H9 (cell line): ENCODE measurements around the gene KRT78. TPM values are rescaled to one million over a fixed set of nuclear protein-coding genes. Genes with fewer than 3 reads are reported as not detected.

ENCODE experiments used
- DNase-seq: peaks from one replicate; pipeline ENCODE4 v3.0.0-alpha.2; 2017
- H2AFZ ChIP-seq: one replicate; pipeline ENCODE4 v1.6.1; 2013; ENCODE audit warnings: mild to moderate bottlenecking, low read length, control low read depth, moderate library complexity
- H2AK5ac ChIP-seq: 2 replicates; pipeline ENCODE4 v1.6.1; 2013; ENCODE audit warnings: low read length, control low read depth, mixed read lengths; ENCODE audit not compliant: insufficient read length
- H2BK120ac ChIP-seq: one replicate; pipeline ENCODE4 v1.6.1; 2013; ENCODE audit warnings: low read depth, mild to moderate bottlenecking, low read length, control low read depth, inconsistent platforms; ENCODE audit not compliant: poor library complexity, severe bottlenecking
- H2BK12ac ChIP-seq: 2 replicates; pipeline ENCODE4 v1.6.1; 2013; ENCODE audit warnings: low read length, control low read depth, mixed read lengths, low read depth; ENCODE audit not compliant: insufficient read length
- H2BK15ac ChIP-seq: 2 replicates; pipeline ENCODE4 v1.6.1; 2013; ENCODE audit warnings: low read depth, low read length, control low read depth
- H2BK20ac ChIP-seq: one replicate; pipeline ENCODE4 v1.6.1; 2013; ENCODE audit warnings: low read depth, mild to moderate bottlenecking, low read length, control low read depth, inconsistent platforms; ENCODE audit not compliant: poor library complexity, severe bottlenecking
- H2BK5ac ChIP-seq: 2 replicates; pipeline ENCODE4 v1.6.1; 2013; ENCODE audit warnings: low read length, control low read depth, mixed read lengths; ENCODE audit not compliant: insufficient read length
- H3K14ac ChIP-seq: 2 replicates; pipeline ENCODE4 v1.6.1; 2013; ENCODE audit warnings: low read length, control low read depth; ENCODE audit not compliant: insufficient read depth
- H3K18ac ChIP-seq: 2 replicates; pipeline ENCODE4 v1.6.1; 2013; ENCODE audit warnings: low read depth, mild to moderate bottlenecking, mixed read lengths, low read length, control low read depth; ENCODE audit not compliant: insufficient read length
- H3K23ac ChIP-seq: 2 replicates; pipeline ENCODE4 v1.6.1; 2013; ENCODE audit warnings: low read length, control low read depth, mixed read lengths, low read depth; ENCODE audit not compliant: insufficient read length
- H3K23me2 ChIP-seq: 2 replicates; pipeline ENCODE4 v1.6.1; 2013; ENCODE audit warnings: low read depth, mild to moderate bottlenecking, mixed read lengths, low read length, control low read depth; ENCODE audit not compliant: insufficient read length, poor library complexity, severe bottlenecking
- H3K27ac ChIP-seq: 2 replicates; pipeline ENCODE4 v1.5.1; 2013; ENCODE audit warnings: low read length, control low read depth, mixed read lengths, low read depth; ENCODE audit not compliant: insufficient read length
- H3K27me3 ChIP-seq: 2 replicates; pipeline ENCODE4 v1.6.1; 2013; ENCODE audit warnings: low read length, control low read depth, inconsistent platforms; ENCODE audit not compliant: insufficient read depth
- H3K4ac ChIP-seq: 2 replicates; pipeline ENCODE4 v1.6.1; 2013; ENCODE audit warnings: low read depth, mild to moderate bottlenecking, control low read depth, inconsistent platforms, low read length, moderate library complexity
- H3K4me1 ChIP-seq: 2 replicates; pipeline ENCODE4 v1.6.1; 2013; ENCODE audit warnings: low read length, control low read depth, inconsistent platforms; ENCODE audit not compliant: insufficient read depth
- H3K4me2 ChIP-seq: 2 replicates; pipeline ENCODE4 v1.6.1; 2013; ENCODE audit warnings: low read length, control low read depth, mixed read lengths; ENCODE audit not compliant: insufficient read length, insufficient read depth
- H3K56ac ChIP-seq: 2 replicates; pipeline ENCODE4 v1.6.1; 2013; ENCODE audit warnings: low read depth, mild to moderate bottlenecking, mixed read lengths, low read length, control low read depth; ENCODE audit not compliant: insufficient read length
- H3K79me1 ChIP-seq: 2 replicates; pipeline ENCODE4 v1.6.1; 2013; ENCODE audit warnings: low read depth, mild to moderate bottlenecking, moderate library complexity, low read length, control low read depth, inconsistent platforms; ENCODE audit not compliant: insufficient read depth, poor library complexity, severe bottlenecking
- H3K79me2 ChIP-seq: 2 replicates; pipeline ENCODE4 v1.6.1; 2013; ENCODE audit warnings: low read length, control low read depth, inconsistent platforms; ENCODE audit not compliant: insufficient read depth
- H3K9ac ChIP-seq: 2 replicates; pipeline ENCODE4 v1.6.1; 2013; ENCODE audit warnings: low read length, control low read depth, mixed read lengths; ENCODE audit not compliant: insufficient read length; ENCODE audit errors: extremely low read depth
- H3K9me3 ChIP-seq: one replicate; pipeline ENCODE4 v1.6.1; 2013; ENCODE audit warnings: low read depth, low read length, inconsistent platforms; ENCODE audit not compliant: control insufficient read depth
- H3T11ph ChIP-seq: one replicate; pipeline ENCODE4 v1.6.1; 2013; ENCODE audit warnings: mild to moderate bottlenecking, low read length, control low read depth, inconsistent platforms
- H4K20me1 ChIP-seq: one replicate; pipeline ENCODE4 v1.6.1; 2013; ENCODE audit not compliant: control insufficient read depth, insufficient read length, insufficient read depth
- H4K5ac ChIP-seq: 2 replicates; pipeline ENCODE4 v1.6.1; 2013; ENCODE audit warnings: low read depth, mild to moderate bottlenecking, mixed read lengths, low read length, control low read depth; ENCODE audit not compliant: insufficient read length
- H4K8ac ChIP-seq: replicated peaks from 2 replicates; pipeline ENCODE4 v1.6.1; 2013; ENCODE audit warnings: low read length, control low read depth, mixed read lengths, low read depth; ENCODE audit not compliant: insufficient read length
- H4K91ac ChIP-seq: 2 replicates; pipeline ENCODE4 v1.6.1; 2013; ENCODE audit warnings: low read depth, mild to moderate bottlenecking, moderate library complexity, mixed read lengths, low read length, control low read depth; ENCODE audit not compliant: insufficient read length
- H3K27ac Mint-ChIP-seq, 3 experiments: 2 replicates in 2 of 3; 3 replicates in 1 of 3; pipeline ENCODE4 v1.8.0; 2020 to 2021; ENCODE audit warnings: mixed read lengths in 3 of 3, mild to moderate bottlenecking in 1 of 3, moderate library complexity in 1 of 3
- H3K27me3 Mint-ChIP-seq: 2 replicates; pipeline ENCODE4 v1.8.0; 2021; ENCODE audit warnings: low read depth, mild to moderate bottlenecking, moderate library complexity, mixed read lengths
- H3K36me3 Mint-ChIP-seq, 3 experiments: 2 replicates in 2 of 3; 3 replicates in 1 of 3; pipeline ENCODE4 v1.8.0; 2020 to 2021; ENCODE audit warnings: low read depth in 3 of 3, mixed read lengths in 3 of 3; ENCODE audit not compliant: insufficient read depth in 1 of 3
- H3K4me1 Mint-ChIP-seq, 2 experiments: 2 replicates each; pipeline ENCODE4 v1.8.0; 2020; ENCODE audit warnings: mixed read lengths in 2 of 2
- H3K4me3 Mint-ChIP-seq, 2 experiments: 2 replicates in 1 of 2; 3 replicates in 1 of 2; pipeline ENCODE4 v1.8.0; 2020 to 2021; ENCODE audit warnings: mild to moderate bottlenecking in 2 of 2, mixed read lengths in 2 of 2, moderate library complexity in 1 of 2
- H3K9me3 Mint-ChIP-seq, 2 experiments: 2 replicates in 1 of 2; 3 replicates in 1 of 2; pipeline ENCODE4 v1.8.0; 2020; ENCODE audit warnings: mild to moderate bottlenecking in 2 of 2, mixed read lengths in 2 of 2, moderate library complexity in 1 of 2
- CTCF ChIP-seq: fragments of 200-600 bp; sonication (generic); conservative IDR thresholded peaks from 3 replicates; pipeline ENCODE4 v1.8.0; 2021; ENCODE audit warnings: antibody characterized with exemption, mild to moderate bottlenecking
- WGBS: extraction: QIAGEN DNeasy Blood & Tissue Kit; methylation state at CpG from one replicate; pipeline ENCODE4 v1.1.7; 2013; ENCODE audit warnings: missing lambda C conversion rate, low lambda C conversion rate, mixed read lengths; ENCODE audit not compliant: insufficient read length; ENCODE audit errors: extremely low coverage; 5-methylcytosine and 5-hydroxymethylcytosine counted together
- total RNA-seq: library from RNA; stranded (reverse); gene quantifications from 2 replicates; pipeline ENCODE4 v1.2.1, GENCODE V29; 2021

The KRT78 gene
- total RNA-seq, 1 experiment from 2014 or later = not detected

- H3K27ac Mint-ChIP-seq = peak overlapping the region; percentile 42 to 83 (median 44); a peak in 2 of 7 replicates
- no peaks in the 10 kb centered on the region for H3K23me2 ChIP-seq
Observed at GRCh38 chr12:52896190-52897100, 47.7 kb upstream of the KRT78 start.

More at GRCh38 chr12:52896190-52897100, 47.7 kb upstream of the KRT78 start:
- Histone ChIP-seq H3K18ac (no peak overlapping the region), H3K4ac (no peak overlapping the region), H4K20me1 (no peaks in the 10 kb centered on the region), H3K79me1 (no peaks in the 10 kb centered on the region), H2AFZ (no peak overlapping the region), H3K23ac (no peak overlapping the region), H3K9me3 (no peaks in the 10 kb centered on the region), H3K27ac (no peak overlapping the region), H3K56ac (no peak overlapping the region), H2AK5ac (no peak overlapping the region), H2BK20ac (no peak overlapping the region), H3K9ac (no peak overlapping the region), H3K79me2 (no peaks in the 10 kb centered on the region), H2BK5ac (no peak overlapping the region), H2BK12ac (no peak overlapping the region), H3K27me3 (no peaks in the 10 kb centered on the region), H4K5ac (no peak overlapping the region), H3K4me1 (no peaks in the 10 kb centered on the region), H3K14ac (no peak overlapping the region), H3T11ph (no peak overlapping the region), H2BK120ac (no peak overlapping the region), H4K8ac (no peak overlapping the region), H2BK15ac (no peak overlapping the region), H3K4me2 (no peak overlapping the region), H4K91ac (no peak overlapping the region)
- Mint-ChIP-seq H3K36me3 (peaks cover 25 to 46% (median 46%) of the 10 kb centered on the region in 3 experiments; a peak in 6 of 7 replicates), H3K9me3 (peaks cover 0 to 3% of the 10 kb centered on the region in 2 experiments; a peak in 2 of 5 replicates), H3K4me1 (no peaks in the 10 kb centered on the region), H3K4me3 (no peak overlapping the region), H3K27me3 (no peaks in the 10 kb centered on the region)
- TF ChIP-seq CTCF = no peak
- no peak for DNase-seq
- no CpG with 5 or more reads among the region's 3 CpGs for WGBS
